HepG2 (cell line): Measurements from ENCODE around the gene CCDC196. TPM values are rescaled to one million over a fixed set of nuclear protein-coding genes. Genes with fewer than 3 reads are reported as not detected.

Source experiments
- DR1 ChIP-seq: sonication (generic); formaldehyde crosslinking; IDR thresholded peaks from 2 replicates; pipeline ENCODE4 v1.8.0; 2021; ENCODE audit warnings: mild to moderate bottlenecking, missing genetic modification reagents, inconsistent platforms
- EP300 ChIP-seq, 3 experiments: sonication (generic) in 1 of 3; formaldehyde crosslinking in 1 of 3; IDR thresholded peaks; 2 replicates each; pipeline versions ENCODE4 v1.5.1 to v1.6.1; 2011 to 2020; ENCODE audit warnings: low read depth in 2 of 3, low read length in 2 of 3, borderline replicate concordance in 1 of 3, improper control_type of control experiment in 1 of 3, mild to moderate bottlenecking in 1 of 3, missing genetic modification reagents in 1 of 3, moderate library complexity in 1 of 3
- IRX3 ChIP-seq: sonication (generic); formaldehyde crosslinking; IDR thresholded peaks from 2 replicates; pipeline ENCODE4 v1.8.1; 2023; ENCODE audit warnings: mild to moderate bottlenecking, low read depth, missing genetic modification reagents, borderline replicate concordance
- MBD4 ChIP-seq: IDR thresholded peaks from 2 replicates; pipeline ENCODE4 v1.6.1; 2012; ENCODE audit warnings: low read length, inconsistent platforms, borderline replicate concordance
- NR3C1 ChIP-seq: sonication (generic); formaldehyde crosslinking; IDR thresholded peaks from 2 replicates; pipeline ENCODE4 v1.4.0; 2020; ENCODE audit warnings: missing genetic modification reagents
- RNF219 ChIP-seq: sonication (generic); formaldehyde crosslinking; IDR thresholded peaks from 2 replicates; pipeline ENCODE4 v1.5.0; 2020; ENCODE audit warnings: mild to moderate bottlenecking, missing genetic modification reagents
- SAFB2 ChIP-seq: sonication (generic); formaldehyde crosslinking; IDR thresholded peaks from 2 replicates; pipeline ENCODE4 v1.5.1; 2020; ENCODE audit warnings: missing genetic modification reagents, low read depth, mild to moderate bottlenecking, borderline replicate concordance
- SNRNP70 ChIP-seq: fragments of 200-400 bp; formaldehyde crosslinking; IDR thresholded peaks from 2 replicates; pipeline ENCODE4 v1.6.1; 2017; ENCODE audit warnings: mild to moderate bottlenecking, low read depth, low read length, moderate library complexity
- ZHX2 ChIP-seq, 2 experiments: sonication (generic) in 1 of 2; formaldehyde crosslinking in 1 of 2; IDR thresholded peaks; 2 replicates each; pipeline versions ENCODE4 v1.6.1 to v1.9.0; 2014 to 2022; ENCODE audit warnings: antibody characterized with exemption in 1 of 2, borderline replicate concordance in 1 of 2, inconsistent platforms in 1 of 2, low read depth in 1 of 2, missing genetic modification reagents in 1 of 2
- ZMYM3 ChIP-seq: sonication (generic); formaldehyde crosslinking; IDR thresholded peaks from 2 replicates; pipeline ENCODE4 v1.5.1; 2020; ENCODE audit warnings: mild to moderate bottlenecking, missing genetic modification reagents
- ZNF205 ChIP-seq: IDR thresholded peaks from 2 replicates; pipeline ENCODE4 v1.6.1; 2018; ENCODE audit warnings: missing biosample characterization, missing genetic modification reagents
- ZNF333 ChIP-seq: sonication (generic); formaldehyde crosslinking; IDR thresholded peaks from 2 replicates; pipeline ENCODE4 v1.4.0; 2020; ENCODE audit warnings: mild to moderate bottlenecking, missing genetic modification reagents, borderline replicate concordance
- ZNF350 ChIP-seq: sonication (generic); formaldehyde crosslinking; IDR thresholded peaks from 2 replicates; pipeline ENCODE4 v1.4.0; 2020; ENCODE audit warnings: mild to moderate bottlenecking, low read depth, missing genetic modification reagents, borderline replicate concordance
- ZNF496 ChIP-seq: sonication (generic); formaldehyde crosslinking; IDR thresholded peaks from 2 replicates; pipeline ENCODE4 v1.8.1; 2023; ENCODE audit warnings: mild to moderate bottlenecking, moderate library complexity, missing genetic modification reagents; ENCODE audit not compliant: insufficient replicate concordance
- ZNF660 ChIP-seq: sonication (generic); formaldehyde crosslinking; IDR thresholded peaks from 2 replicates; pipeline ENCODE4 v1.5.1; 2020; ENCODE audit warnings: mild to moderate bottlenecking, low read depth, missing genetic modification reagents, borderline replicate concordance
- ZSCAN22 ChIP-seq: sonication (generic); formaldehyde crosslinking; IDR thresholded peaks from 2 replicates; pipeline ENCODE4 v1.4.0; 2020; ENCODE audit warnings: mild to moderate bottlenecking, missing genetic modification reagents
- polyA plus RNA-seq, 8 experiments: library from polyadenylated mRNA; depleted of rRNA in 3 of 8; stranded (reverse) in 7 of 8; unstranded in 1 of 8; fragments of >200 nt; fragmentation: Illumina TruSeq in 4 of 8; extraction: Trizol in 4 of 8; gene quantifications; 2 replicates each; pipeline versions ENCODE4 v1.2.1 to v1.2.3, GENCODE V29; 2011 to 2016; ENCODE audit warnings: low read depth in 4 of 8, missing spikeins in 1 of 8, mixed read lengths in 1 of 8; ENCODE audit not compliant: insufficient read depth in 1 of 8
- total RNA-seq, 5 experiments: library from RNA; depleted of rRNA; stranded (reverse); fragments of >200 nt; fragmentation: Illumina TruSeq; extraction: Trizol; gene quantifications; 2 replicates each; pipeline ENCODE4 v1.2.3, GENCODE V29; 2016; ENCODE audit warnings: low read depth in 1 of 5
- TF ChIP-seq, protein P1 (sequence below): sonication (generic); formaldehyde crosslinking; IDR thresholded peaks from 2 replicates; pipeline ENCODE4 v1.4.0; 2020; ENCODE audit warnings: missing genetic modification reagents

Gene CCDC196
- total and polyA plus RNA-seq, 2 of the 13 experiments (the other 11 are each of a cell fraction or from before 2014, with no cell fraction given) = not detected

GRCh38 chr14:66507722-66508546, 21.8 kb downstream of the CCDC196 start, which contains the start of gene GPHN (continued):
- TF ChIP-seq, protein P1, sequence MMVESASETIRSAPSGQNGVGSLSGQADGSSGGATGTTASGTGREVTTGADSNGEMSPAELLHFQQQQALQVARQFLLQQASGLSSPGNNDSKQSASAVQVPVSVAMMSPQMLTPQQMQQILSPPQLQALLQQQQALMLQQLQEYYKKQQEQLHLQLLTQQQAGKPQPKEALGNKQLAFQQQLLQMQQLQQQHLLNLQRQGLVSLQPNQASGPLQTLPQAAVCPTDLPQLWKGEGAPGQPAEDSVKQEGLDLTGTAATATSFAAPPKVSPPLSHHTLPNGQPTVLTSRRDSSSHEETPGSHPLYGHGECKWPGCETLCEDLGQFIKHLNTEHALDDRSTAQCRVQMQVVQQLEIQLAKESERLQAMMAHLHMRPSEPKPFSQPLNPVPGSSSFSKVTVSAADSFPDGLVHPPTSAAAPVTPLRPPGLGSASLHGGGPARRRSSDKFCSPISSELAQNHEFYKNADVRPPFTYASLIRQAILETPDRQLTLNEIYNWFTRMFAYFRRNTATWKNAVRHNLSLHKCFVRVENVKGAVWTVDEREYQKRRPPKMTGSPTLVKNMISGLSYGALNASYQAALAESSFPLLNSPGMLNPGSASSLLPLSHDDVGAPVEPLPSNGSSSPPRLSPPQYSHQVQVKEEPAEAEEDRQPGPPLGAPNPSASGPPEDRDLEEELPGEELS = no peak
- peak; percentile 91 for TF ChIP-seq ZNF350
- TF ChIP-seq NR3C1 (CRISPR knock-in tag) = no peak
- peak; percentile 80 for TF ChIP-seq ZNF333 (CRISPR knock-in tag)
- 0 out of 2 replicates have a peak, but pooled peaks have one; percentile 63 for TF ChIP-seq IRX3 (CRISPR knock-in tag)
- no peak for TF ChIP-seq ZNF660 (CRISPR knock-in tag)
- peak; percentile 79 for TF ChIP-seq ZNF205
- no peak; a peak in 1 of 4 replicates for TF ChIP-seq EP300 (IDR thresholded peaks at IDR 0.05; ENCODE audit: low read depth in 2 of 2, low read length in 2 of 2)
- TF ChIP-seq EP300 (CRISPR knock-in tag; IDR thresholded peaks at IDR 0.05; ENCODE audit: borderline replicate concordance) = no peak
- peak; percentile 63; the same call in 1 of the 2 replicates for TF ChIP-seq ZHX2 (IDR thresholded peaks at IDR 0.05; ENCODE audit: low read depth)
- no peak; the same call in 1 of the 2 replicates for TF ChIP-seq ZHX2 (CRISPR knock-in tag; IDR thresholded peaks at IDR 0.05; ENCODE audit: borderline replicate concordance)
- no peak for TF ChIP-seq ZNF496
- no peak for TF ChIP-seq ZSCAN22
- TF ChIP-seq ZMYM3 (CRISPR knock-in tag) = no peak
- no peak for TF ChIP-seq MBD4
- peak; percentile 87; the same call in 1 of the 2 replicates for TF ChIP-seq DR1 (CRISPR knock-in tag)
- no peak for TF ChIP-seq RNF219 (CRISPR knock-in tag)
- TF ChIP-seq SAFB2 (CRISPR knock-in tag) = no peak; the same call in 1 of the 2 replicates
- no peak for TF ChIP-seq SNRNP70
